GM18870 (cell line): Measurements from ENCODE around the gene ETNK2.

Experiments used
- ATAC-seq: cut with Tn5 transposase; IDR thresholded peaks from one replicate; pipeline ENCODE4 v1.9.1; 2021; ENCODE audit warnings: moderate library complexity; ENCODE audit not compliant: unreplicated experiment

ETNK2 gene

GRCh38 chr1:204084247-204084772 lies 67.5 kb downstream of the ETNK2 start:
- ATAC-seq = no peak

GRCh38 chr1:204083491-204083890 lies 68.4 kb downstream of the ETNK2 start:
- ATAC-seq = no peak

DNA sequence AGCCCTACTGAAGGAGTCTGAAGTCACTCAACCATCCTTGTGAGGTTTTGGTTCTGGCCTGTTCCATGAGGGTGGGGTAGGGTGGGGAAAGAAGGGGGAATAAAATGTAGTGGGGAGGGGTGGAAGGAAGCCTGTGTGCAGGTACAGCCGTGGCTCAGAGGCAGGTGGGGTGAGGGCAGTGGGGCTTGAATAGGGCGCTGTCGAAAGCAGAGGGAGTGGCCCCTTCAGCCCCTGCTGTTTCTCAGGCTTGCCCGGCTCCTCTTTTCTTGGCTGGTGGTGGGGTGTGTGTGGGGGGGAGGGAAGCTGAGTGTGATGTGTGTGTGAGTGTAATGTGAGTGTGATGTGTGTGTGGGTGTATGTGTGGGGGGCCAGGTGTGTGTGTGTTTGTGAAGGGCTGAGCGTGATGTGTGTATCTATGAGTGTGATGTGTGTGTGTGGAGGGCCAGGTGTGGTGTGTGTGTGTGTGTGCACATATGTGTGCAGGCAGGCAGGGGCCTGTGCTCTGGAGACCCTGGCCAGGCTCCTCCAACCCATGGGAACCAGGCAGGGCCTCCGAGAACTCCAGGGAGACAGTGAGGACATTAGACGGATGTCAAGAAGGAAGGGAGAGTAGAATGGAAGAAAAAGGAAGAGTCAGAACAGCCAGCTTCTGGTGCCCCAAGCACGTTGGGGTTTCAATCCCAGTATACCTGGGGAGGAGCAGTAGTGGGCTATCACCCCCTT lies 69.9 kb downstream of the ETNK2 start:
- no peak for ATAC-seq

DNA sequence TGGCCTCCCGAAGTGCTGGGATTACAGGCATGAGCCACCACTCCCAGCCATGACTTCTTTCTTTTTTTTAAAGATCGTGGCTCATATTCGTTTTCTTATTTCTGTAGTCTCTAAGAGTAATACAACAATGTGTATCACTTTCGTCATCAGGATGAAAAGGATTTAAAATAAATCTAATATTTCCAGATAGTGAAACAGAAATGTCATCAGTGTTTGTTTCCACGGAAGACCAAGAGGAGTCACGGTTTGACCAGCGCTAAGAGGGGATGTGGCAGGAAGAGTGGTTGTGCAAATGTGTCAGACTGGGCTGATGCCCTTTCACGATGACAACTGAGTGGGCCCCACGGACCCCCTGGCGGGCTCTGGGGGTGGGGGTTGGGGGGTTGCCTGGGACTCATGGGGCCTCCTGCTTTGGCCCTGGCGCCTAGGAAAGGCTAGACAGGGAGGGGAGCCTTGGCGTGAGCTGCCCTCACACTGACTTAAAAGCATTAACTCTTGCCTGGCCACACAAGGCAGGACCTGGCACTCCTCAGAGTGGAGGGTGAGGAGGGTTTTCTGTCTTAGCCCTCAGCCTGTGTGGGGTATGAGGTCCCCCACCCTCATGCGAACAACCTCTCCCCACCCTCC lies 70.6 kb downstream of the ETNK2 start:
- ATAC-seq = no peak
